WTC11 (cell line): ENCODE measurements around the gene WDR82. TPM values are rescaled to one million over a fixed set of nuclear protein-coding genes. Genes with fewer than 3 reads are reported as not detected.

Experiments
- ATAC-seq: fragments of 200-7000 bp; cut with Tn5 transposase; 2 replicates; pipeline ENCODE4 v1.10.0; 2021; ENCODE audit warnings: mild to moderate bottlenecking, moderate library complexity
- CTCF ChIA-PET: fragments of 300-600 bp; sonication (Branson Sonifier 250); formaldehyde crosslinking; loops from one replicate; lab custom pipeline; 2021; ENCODE audit warnings: antibody characterized with exemption; lab: Charles Lee
- POLR2A ChIA-PET: fragments of 350-600 bp; sonication (Branson Sonifier 250); formaldehyde crosslinking; loops from one replicate; lab custom pipeline; 2021; ENCODE audit warnings: antibody characterized with exemption; lab: Charles Lee
- DNase-seq: peaks from one replicate; pipeline ENCODE4 v3.0.0; 2021; ENCODE audit warnings: low spot score
- H3K27ac Mint-ChIP-seq: 2 replicates; pipeline ENCODE4 v1.8.0; 2021; ENCODE audit warnings: mixed read lengths
- H3K27me3 Mint-ChIP-seq: 2 replicates; pipeline ENCODE4 v1.8.0; 2021; ENCODE audit warnings: low read depth, mild to moderate bottlenecking, moderate library complexity, mixed read lengths
- H3K36me3 Mint-ChIP-seq: 2 replicates; pipeline ENCODE4 v1.8.0; 2021; ENCODE audit warnings: mixed read lengths
- H3K4me1 Mint-ChIP-seq: 2 replicates; pipeline ENCODE4 v1.8.0; 2022; ENCODE audit warnings: mixed read lengths
- H3K4me3 Mint-ChIP-seq: 2 replicates; pipeline ENCODE4 v1.8.0; 2021; ENCODE audit warnings: mild to moderate bottlenecking, moderate library complexity, mixed read lengths
- H3K9me3 Mint-ChIP-seq: 2 replicates; pipeline ENCODE4 v1.8.0; 2021; ENCODE audit warnings: mixed read lengths
- EMX1 ChIP-seq: fragments of 250-450 bp; sonication (Bioruptor Pico); IDR thresholded peaks from 2 replicates; pipeline ENCODE4 v1.8.0; 2021; ENCODE audit warnings: mild to moderate bottlenecking
- ETV6 ChIP-seq: sonication (generic); formaldehyde crosslinking; IDR thresholded peaks from 2 replicates; pipeline ENCODE4 v1.8.1; 2022; ENCODE audit warnings: mild to moderate bottlenecking, missing genetic modification reagents
- FOXP1 ChIP-seq: sonication (generic); formaldehyde crosslinking; IDR thresholded peaks from 2 replicates; pipeline ENCODE4 v1.8.0; 2022; ENCODE audit warnings: missing genetic modification reagents, mild to moderate bottlenecking, moderate library complexity, borderline replicate concordance
- GABPB1 ChIP-seq: sonication (generic); formaldehyde crosslinking; IDR thresholded peaks from 2 replicates; pipeline ENCODE4 v1.8.1; 2023; ENCODE audit warnings: mild to moderate bottlenecking, missing genetic modification reagents
- JAZF1 ChIP-seq: fragments of 250-450 bp; sonication (Bioruptor Pico); IDR thresholded peaks from 2 replicates; pipeline ENCODE4 v1.9.0; 2021; ENCODE audit warnings: moderate library complexity, mild to moderate bottlenecking, inconsistent platforms
- NFATC4 ChIP-seq: fragments of 250-450 bp; sonication (Bioruptor Pico); IDR thresholded peaks from 2 replicates; pipeline ENCODE4 v1.9.0; 2021; ENCODE audit warnings: mild to moderate bottlenecking
- NR2C2 ChIP-seq: sonication (generic); formaldehyde crosslinking; IDR thresholded peaks from 2 replicates; pipeline ENCODE4 v1.8.0; 2022; ENCODE audit warnings: mild to moderate bottlenecking, missing genetic modification reagents
- NR3C1 ChIP-seq: sonication (generic); formaldehyde crosslinking; conservative IDR thresholded peaks from 2 replicates; pipeline ENCODE4 v1.8.1; 2023; ENCODE audit warnings: low read depth, mild to moderate bottlenecking, missing genetic modification reagents
- SMAD4 ChIP-seq: sonication (generic); formaldehyde crosslinking; IDR thresholded peaks from 2 replicates; pipeline ENCODE4 v1.8.0; 2022; ENCODE audit warnings: mild to moderate bottlenecking, missing genetic modification reagents
- SP1 ChIP-seq: sonication (generic); formaldehyde crosslinking; conservative IDR thresholded peaks from 2 replicates; pipeline ENCODE4 v1.8.1; 2022; ENCODE audit warnings: missing genetic modification reagents
- TCF7 ChIP-seq: sonication (generic); formaldehyde crosslinking; IDR thresholded peaks from 2 replicates; pipeline ENCODE4 v1.8.0; 2022; ENCODE audit warnings: mild to moderate bottlenecking, low read depth, missing genetic modification reagents, moderate library complexity
- TEAD1 ChIP-seq: sonication (generic); formaldehyde crosslinking; IDR thresholded peaks from 2 replicates; pipeline ENCODE4 v1.8.0; 2022; ENCODE audit warnings: mild to moderate bottlenecking, missing genetic modification reagents
- TEAD4 ChIP-seq: sonication (generic); formaldehyde crosslinking; IDR thresholded peaks from 2 replicates; pipeline ENCODE4 v1.8.0; 2022; ENCODE audit warnings: mild to moderate bottlenecking, missing genetic modification reagents
- ZNF317 ChIP-seq: sonication (generic); formaldehyde crosslinking; IDR thresholded peaks from 2 replicates; pipeline ENCODE4 v1.8.1; 2023; ENCODE audit warnings: low read depth, mild to moderate bottlenecking, moderate library complexity, missing genetic modification reagents, borderline replicate concordance
- ZNF671 ChIP-seq: fragments of 250-450 bp; sonication (Bioruptor Pico); IDR thresholded peaks from 2 replicates; pipeline ENCODE4 v1.8.0; 2021; ENCODE audit warnings: mild to moderate bottlenecking
- total RNA-seq: library from RNA; stranded (reverse); gene quantifications from 3 replicates; pipeline ENCODE4 v1.2.3, GENCODE V29; 2021
- TF ChIP-seq, protein P1 (sequence below): fragments of 250-450 bp; sonication (Bioruptor Pico); IDR thresholded peaks from 2 replicates; pipeline ENCODE4 v2.1.2; 2022; ENCODE audit warnings: mild to moderate bottlenecking, moderate library complexity
- TF ChIP-seq, protein P2 (sequence below): sonication (generic); formaldehyde crosslinking; IDR thresholded peaks from 2 replicates; pipeline ENCODE4 v1.8.1; 2022; ENCODE audit warnings: low read depth, mild to moderate bottlenecking, moderate library complexity, missing genetic modification reagents, borderline replicate concordance
- TF ChIP-seq, protein P3 (sequence below): fragments of 250-450 bp; sonication (Bioruptor Pico); IDR thresholded peaks from 2 replicates; pipeline ENCODE4 v1.8.0; 2021; ENCODE audit warnings: mild to moderate bottlenecking
- TF ChIP-seq, protein P4 (sequence below): sonication (generic); formaldehyde crosslinking; IDR thresholded peaks from 2 replicates; pipeline ENCODE4 v1.8.0; 2022; ENCODE audit warnings: mild to moderate bottlenecking, missing genetic modification reagents
- TF ChIP-seq, protein P5 (sequence below): sonication (generic); formaldehyde crosslinking; conservative IDR thresholded peaks from 2 replicates; pipeline ENCODE4 v1.8.1; 2023; ENCODE audit warnings: mild to moderate bottlenecking, low read depth, missing genetic modification reagents, moderate library complexity
- TF ChIP-seq, protein P6 (sequence below): sonication (generic); formaldehyde crosslinking; IDR thresholded peaks from 2 replicates; pipeline ENCODE4 v1.8.0; 2023; ENCODE audit warnings: missing genetic modification reagents
- TF ChIP-seq, protein P7 (sequence below): sonication (generic); formaldehyde crosslinking; IDR thresholded peaks from 2 replicates; pipeline ENCODE4 v1.8.0; 2023; ENCODE audit warnings: mild to moderate bottlenecking, missing genetic modification reagents

WDR82 gene
- total RNA-seq, 1 experiment from 2014 or later: 69.7 TPM

DNA sequence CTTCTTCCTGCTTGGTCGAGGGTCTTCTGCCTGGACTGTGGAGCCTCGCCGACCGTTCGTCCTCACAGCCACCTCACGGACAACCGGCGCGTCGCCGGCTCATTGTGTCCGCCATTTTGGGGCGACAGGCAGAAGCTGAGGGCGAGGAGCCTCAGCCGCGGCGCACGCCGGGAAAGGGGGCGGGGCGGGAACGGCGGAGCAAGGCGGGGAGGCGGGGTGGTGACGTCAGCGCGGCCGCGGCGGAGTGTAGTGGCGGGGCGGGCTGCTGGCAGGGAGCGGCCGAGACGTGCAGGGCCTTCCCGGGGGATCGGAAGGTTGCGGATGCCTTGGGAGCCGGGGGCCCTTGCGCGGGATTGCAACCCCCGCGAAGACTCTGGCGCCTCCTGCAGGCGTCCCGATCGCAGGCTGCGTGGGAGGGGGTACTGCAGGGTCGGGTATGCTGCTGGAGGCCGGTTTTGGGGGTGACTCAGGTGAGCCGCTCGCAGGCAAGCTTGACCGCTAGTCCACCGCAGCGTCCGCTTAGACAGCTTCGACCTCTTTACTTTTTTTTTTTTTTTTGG is at the start of gene WDR82 (continued):
- TF ChIP-seq TEAD4 (CRISPR knock-in tag): no peak
- TF ChIP-seq, protein P1, sequence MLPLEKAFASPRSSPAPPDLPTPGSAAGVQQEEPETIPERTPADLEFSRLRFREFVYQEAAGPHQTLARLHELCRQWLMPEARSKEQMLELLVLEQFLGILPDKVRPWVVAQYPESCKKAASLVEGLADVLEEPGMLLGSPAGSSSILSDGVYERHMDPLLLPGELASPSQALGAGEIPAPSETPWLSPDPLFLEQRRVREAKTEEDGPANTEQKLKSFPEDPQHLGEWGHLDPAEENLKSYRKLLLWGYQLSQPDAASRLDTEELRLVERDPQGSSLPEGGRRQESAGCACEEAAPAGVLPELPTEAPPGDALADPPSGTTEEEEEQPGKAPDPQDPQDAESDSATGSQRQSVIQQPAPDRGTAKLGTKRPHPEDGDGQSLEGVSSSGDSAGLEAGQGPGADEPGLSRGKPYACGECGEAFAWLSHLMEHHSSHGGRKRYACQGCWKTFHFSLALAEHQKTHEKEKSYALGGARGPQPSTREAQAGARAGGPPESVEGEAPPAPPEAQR (CRISPR knock-in tag): no peak
- no peak for TF ChIP-seq ZNF317 (CRISPR knock-in tag)
- TF ChIP-seq JAZF1 (CRISPR knock-in tag): no peak
- TF ChIP-seq NFATC4: no peak
- TF ChIP-seq, protein P2, sequence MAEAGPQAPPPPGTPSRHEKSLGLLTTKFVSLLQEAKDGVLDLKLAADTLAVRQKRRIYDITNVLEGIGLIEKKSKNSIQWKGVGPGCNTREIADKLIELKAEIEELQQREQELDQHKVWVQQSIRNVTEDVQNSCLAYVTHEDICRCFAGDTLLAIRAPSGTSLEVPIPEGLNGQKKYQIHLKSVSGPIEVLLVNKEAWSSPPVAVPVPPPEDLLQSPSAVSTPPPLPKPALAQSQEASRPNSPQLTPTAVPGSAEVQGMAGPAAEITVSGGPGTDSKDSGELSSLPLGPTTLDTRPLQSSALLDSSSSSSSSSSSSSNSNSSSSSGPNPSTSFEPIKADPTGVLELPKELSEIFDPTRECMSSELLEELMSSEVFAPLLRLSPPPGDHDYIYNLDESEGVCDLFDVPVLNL (CRISPR knock-in tag): 0 out of 2 replicates have a peak, but pooled peaks have one; percentile 26
- 0 out of 2 replicates have a peak, but pooled peaks have one; percentile 35 for TF ChIP-seq TEAD1
- peak; percentile 66; the same call in 1 of the 2 replicates for TF ChIP-seq ZNF671 (CRISPR knock-in tag)
- no peak for TF ChIP-seq NR3C1 (CRISPR knock-in tag)
- TF ChIP-seq, protein P3, sequence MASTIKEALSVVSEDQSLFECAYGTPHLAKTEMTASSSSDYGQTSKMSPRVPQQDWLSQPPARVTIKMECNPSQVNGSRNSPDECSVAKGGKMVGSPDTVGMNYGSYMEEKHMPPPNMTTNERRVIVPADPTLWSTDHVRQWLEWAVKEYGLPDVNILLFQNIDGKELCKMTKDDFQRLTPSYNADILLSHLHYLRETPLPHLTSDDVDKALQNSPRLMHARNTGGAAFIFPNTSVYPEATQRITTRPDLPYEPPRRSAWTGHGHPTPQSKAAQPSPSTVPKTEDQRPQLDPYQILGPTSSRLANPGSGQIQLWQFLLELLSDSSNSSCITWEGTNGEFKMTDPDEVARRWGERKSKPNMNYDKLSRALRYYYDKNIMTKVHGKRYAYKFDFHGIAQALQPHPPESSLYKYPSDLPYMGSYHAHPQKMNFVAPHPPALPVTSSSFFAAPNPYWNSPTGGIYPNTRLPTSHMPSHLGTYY: no peak
- 0 out of 2 replicates have a peak, but pooled peaks have one; percentile 6 for TF ChIP-seq GABPB1 (CRISPR knock-in tag)
- TF ChIP-seq SMAD4 (CRISPR knock-in tag): no peak
- TF ChIP-seq, protein P4, sequence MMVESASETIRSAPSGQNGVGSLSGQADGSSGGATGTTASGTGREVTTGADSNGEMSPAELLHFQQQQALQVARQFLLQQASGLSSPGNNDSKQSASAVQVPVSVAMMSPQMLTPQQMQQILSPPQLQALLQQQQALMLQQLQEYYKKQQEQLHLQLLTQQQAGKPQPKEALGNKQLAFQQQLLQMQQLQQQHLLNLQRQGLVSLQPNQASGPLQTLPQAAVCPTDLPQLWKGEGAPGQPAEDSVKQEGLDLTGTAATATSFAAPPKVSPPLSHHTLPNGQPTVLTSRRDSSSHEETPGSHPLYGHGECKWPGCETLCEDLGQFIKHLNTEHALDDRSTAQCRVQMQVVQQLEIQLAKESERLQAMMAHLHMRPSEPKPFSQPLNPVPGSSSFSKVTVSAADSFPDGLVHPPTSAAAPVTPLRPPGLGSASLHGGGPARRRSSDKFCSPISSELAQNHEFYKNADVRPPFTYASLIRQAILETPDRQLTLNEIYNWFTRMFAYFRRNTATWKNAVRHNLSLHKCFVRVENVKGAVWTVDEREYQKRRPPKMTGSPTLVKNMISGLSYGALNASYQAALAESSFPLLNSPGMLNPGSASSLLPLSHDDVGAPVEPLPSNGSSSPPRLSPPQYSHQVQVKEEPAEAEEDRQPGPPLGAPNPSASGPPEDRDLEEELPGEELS: 0 out of 2 replicates have a peak, but pooled peaks have one; percentile 40
- TF ChIP-seq EMX1 (CRISPR knock-in tag): peak; percentile 65; the same call in 1 of the 2 replicates

DNA sequence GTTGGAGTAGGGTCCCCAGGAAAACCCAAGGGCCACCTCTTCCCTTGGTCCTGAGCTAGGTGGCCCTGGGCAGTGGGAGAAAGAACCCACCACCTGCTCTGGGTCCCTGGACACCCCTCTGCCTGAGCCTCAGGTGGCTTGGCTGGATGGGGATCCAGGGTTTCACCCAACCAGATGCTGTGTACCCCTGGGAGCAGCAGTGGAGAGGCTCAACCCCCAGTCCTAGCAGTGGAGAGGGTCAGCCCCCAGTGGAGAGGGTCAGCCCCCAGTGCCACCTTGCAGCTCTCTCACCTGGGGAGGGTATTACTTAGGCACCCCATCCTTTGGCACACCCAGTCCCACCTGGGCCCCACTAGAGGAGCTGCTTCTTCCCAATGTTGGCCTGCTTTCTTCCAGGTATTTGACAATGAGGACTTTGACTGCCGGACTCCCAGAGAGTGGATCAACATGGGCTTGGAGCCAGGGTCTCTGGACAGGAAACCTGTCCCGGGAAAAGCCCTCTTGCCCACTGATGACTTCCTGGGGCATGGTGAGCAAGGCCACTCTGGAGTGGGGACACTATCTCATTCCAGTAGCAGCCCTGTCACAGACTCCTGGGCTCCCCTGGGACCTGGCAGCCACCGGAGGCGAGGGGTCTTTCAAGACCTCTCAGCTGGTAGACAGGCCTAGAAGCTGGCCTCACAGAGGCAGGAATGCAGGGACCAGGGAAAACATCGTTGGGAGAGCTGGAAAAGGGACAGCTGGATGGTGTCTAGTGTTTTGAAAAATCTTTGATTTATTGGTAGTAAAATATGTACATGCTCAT is 49.2 kb upstream of the WDR82 start:
- ChIA-PET CTCF (interaction anchor here (0.5 to 1.3 kb wide), 5 partner anchors 12 to 107 kb away, joined by 3 to 4 read pairs (median 3); partner anchors contain the start of gene TLR9), POLR2A (interaction anchor here (0.5 kb wide), 1 partner anchor 49 kb away, joined by 3 read pairs; no protein-coding TSS in a partner anchor)
- no peaks in the 10 kb centered on the region for H3K36me3 Mint-ChIP-seq
- no peaks in the 10 kb centered on the region for H3K4me1 Mint-ChIP-seq
- H3K4me3 Mint-ChIP-seq: no peak overlapping the region
- ATAC-seq (no peak), DNase-seq (no peak)
- no peak overlapping the region for H3K27ac Mint-ChIP-seq
- H3K27me3 Mint-ChIP-seq: no peaks in the 10 kb centered on the region
- H3K9me3 Mint-ChIP-seq: no peaks in the 10 kb centered on the region
- TF ChIP-seq EMX1 (CRISPR knock-in tag) (no peak), ZNF317 (CRISPR knock-in tag) (no peak), TCF7 (CRISPR knock-in tag) (no peak), ETV6 (CRISPR knock-in tag) (no peak), NR2C2 (CRISPR knock-in tag) (no peak), SP1 (CRISPR knock-in tag) (no peak), FOXP1 (CRISPR knock-in tag) (no peak)
- TF ChIP-seq, protein P5, sequence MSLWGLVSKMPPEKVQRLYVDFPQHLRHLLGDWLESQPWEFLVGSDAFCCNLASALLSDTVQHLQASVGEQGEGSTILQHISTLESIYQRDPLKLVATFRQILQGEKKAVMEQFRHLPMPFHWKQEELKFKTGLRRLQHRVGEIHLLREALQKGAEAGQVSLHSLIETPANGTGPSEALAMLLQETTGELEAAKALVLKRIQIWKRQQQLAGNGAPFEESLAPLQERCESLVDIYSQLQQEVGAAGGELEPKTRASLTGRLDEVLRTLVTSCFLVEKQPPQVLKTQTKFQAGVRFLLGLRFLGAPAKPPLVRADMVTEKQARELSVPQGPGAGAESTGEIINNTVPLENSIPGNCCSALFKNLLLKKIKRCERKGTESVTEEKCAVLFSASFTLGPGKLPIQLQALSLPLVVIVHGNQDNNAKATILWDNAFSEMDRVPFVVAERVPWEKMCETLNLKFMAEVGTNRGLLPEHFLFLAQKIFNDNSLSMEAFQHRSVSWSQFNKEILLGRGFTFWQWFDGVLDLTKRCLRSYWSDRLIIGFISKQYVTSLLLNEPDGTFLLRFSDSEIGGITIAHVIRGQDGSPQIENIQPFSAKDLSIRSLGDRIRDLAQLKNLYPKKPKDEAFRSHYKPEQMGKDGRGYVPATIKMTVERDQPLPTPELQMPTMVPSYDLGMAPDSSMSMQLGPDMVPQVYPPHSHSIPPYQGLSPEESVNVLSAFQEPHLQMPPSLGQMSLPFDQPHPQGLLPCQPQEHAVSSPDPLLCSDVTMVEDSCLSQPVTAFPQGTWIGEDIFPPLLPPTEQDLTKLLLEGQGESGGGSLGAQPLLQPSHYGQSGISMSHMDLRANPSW: no peak
- TF ChIP-seq, protein P6, sequence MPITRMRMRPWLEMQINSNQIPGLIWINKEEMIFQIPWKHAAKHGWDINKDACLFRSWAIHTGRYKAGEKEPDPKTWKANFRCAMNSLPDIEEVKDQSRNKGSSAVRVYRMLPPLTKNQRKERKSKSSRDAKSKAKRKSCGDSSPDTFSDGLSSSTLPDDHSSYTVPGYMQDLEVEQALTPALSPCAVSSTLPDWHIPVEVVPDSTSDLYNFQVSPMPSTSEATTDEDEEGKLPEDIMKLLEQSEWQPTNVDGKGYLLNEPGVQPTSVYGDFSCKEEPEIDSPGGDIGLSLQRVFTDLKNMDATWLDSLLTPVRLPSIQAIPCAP (CRISPR knock-in tag): no peak
- TF ChIP-seq, protein P7, sequence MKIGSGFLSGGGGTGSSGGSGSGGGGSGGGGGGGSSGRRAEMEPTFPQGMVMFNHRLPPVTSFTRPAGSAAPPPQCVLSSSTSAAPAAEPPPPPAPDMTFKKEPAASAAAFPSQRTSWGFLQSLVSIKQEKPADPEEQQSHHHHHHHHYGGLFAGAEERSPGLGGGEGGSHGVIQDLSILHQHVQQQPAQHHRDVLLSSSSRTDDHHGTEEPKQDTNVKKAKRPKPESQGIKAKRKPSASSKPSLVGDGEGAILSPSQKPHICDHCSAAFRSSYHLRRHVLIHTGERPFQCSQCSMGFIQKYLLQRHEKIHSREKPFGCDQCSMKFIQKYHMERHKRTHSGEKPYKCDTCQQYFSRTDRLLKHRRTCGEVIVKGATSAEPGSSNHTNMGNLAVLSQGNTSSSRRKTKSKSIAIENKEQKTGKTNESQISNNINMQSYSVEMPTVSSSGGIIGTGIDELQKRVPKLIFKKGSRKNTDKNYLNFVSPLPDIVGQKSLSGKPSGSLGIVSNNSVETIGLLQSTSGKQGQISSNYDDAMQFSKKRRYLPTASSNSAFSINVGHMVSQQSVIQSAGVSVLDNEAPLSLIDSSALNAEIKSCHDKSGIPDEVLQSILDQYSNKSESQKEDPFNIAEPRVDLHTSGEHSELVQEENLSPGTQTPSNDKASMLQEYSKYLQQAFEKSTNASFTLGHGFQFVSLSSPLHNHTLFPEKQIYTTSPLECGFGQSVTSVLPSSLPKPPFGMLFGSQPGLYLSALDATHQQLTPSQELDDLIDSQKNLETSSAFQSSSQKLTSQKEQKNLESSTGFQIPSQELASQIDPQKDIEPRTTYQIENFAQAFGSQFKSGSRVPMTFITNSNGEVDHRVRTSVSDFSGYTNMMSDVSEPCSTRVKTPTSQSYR (CRISPR knock-in tag): no peak
